ENCODE data around the gene SMC1B.
A peak's percentile ranks its signal among the peaks of the same experiment; 100 is the strongest.

The SMC1B gene

DNA sequence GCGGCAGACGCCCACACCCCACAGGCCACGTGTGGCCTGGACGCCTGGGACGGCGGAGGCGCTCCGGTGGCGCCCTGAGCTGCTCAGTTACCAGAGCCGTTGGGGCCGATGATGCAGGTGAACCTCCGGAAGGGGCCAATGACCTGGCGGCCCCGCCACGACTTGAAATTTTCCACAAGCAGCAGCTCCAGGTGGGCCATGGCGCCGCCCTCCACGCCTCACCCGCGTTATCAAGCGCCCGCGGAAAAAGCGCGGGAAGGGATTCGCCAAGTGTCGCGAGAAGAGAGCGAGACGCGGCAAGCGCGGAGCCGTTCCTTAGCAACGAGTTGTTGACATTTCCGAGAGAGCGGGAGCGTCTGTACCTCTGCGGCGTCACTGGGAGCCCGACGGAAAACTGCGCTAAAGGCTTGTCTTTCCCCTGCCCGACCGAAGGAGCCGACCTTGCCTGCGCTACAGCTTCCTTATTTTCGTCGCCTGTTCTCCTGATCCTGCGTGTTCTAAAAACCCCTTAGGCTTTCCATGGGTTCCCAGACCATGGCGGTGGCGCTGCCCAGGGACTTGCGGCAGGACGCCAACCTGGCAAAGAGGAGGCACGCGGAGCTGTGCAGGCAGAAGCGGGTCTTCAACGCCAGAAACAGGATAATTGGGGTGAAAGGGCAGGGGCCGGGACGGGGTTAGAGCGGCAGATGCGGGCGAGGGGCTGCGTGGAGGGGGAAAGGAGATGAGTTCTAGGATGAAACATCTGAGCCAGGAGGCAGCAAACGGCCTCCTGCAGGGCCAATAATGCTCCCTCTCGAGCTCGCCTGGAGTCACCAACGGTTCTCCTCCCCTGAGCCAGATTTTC lies at the start of gene SMC1B, which contains the start of gene RIBC2:
Gene SMC1B (minus strand): TSS at position 232 of the 844 bp plus-strand sequence. CDS start 32 bp downstream, at position 200.
Gene RIBC2 (plus strand): TSS at position 326 of the 844 bp plus-strand sequence. CDS start 194 bp downstream, at position 520.
- H3K27ac ChIP-seq (ENCODE audit: low read depth, low read length): no peak within 1 kb of the TSS
- no peaks in the 10 kb centered on the region for H4K20me1 ChIP-seq (ENCODE audit: low read depth, low read length)
- H3K9me2 ChIP-seq (replicated peaks; ENCODE audit: insufficient read depth, low read length): no peaks in the 10 kb centered on the region
- no peaks in the 10 kb centered on the region for H3K27me3 ChIP-seq (ENCODE audit: low read length)
- no peaks in the 10 kb centered on the region for H3F3A ChIP-seq (ENCODE audit: insufficient read depth)
- H3K36me3 ChIP-seq (ENCODE audit: low read length): no peaks in the 10 kb centered on the region
- no peaks in the 10 kb centered on the region for H3K9me3 ChIP-seq (ENCODE audit: insufficient read depth, low read length)
- no peak within 1 kb of the TSS for H2AFZ ChIP-seq (ENCODE audit: low read depth, low read length, severe bottlenecking)
- no peak within 1 kb of the TSS for H3K4me3 ChIP-seq (ENCODE audit: insufficient read depth, low read length, poor library complexity, severe bottlenecking)
- H3K9ac ChIP-seq (ENCODE audit: low read length): no peak within 1 kb of the TSS
- H3K79me2 ChIP-seq (ENCODE audit: insufficient read depth, low read length): no peaks in the 10 kb centered on the region
- no peak within 1 kb of the TSS for H3K4me2 ChIP-seq (ENCODE audit: low read depth, low read length, poor library complexity, severe bottlenecking)
- TF ChIP-seq, protein P1, sequence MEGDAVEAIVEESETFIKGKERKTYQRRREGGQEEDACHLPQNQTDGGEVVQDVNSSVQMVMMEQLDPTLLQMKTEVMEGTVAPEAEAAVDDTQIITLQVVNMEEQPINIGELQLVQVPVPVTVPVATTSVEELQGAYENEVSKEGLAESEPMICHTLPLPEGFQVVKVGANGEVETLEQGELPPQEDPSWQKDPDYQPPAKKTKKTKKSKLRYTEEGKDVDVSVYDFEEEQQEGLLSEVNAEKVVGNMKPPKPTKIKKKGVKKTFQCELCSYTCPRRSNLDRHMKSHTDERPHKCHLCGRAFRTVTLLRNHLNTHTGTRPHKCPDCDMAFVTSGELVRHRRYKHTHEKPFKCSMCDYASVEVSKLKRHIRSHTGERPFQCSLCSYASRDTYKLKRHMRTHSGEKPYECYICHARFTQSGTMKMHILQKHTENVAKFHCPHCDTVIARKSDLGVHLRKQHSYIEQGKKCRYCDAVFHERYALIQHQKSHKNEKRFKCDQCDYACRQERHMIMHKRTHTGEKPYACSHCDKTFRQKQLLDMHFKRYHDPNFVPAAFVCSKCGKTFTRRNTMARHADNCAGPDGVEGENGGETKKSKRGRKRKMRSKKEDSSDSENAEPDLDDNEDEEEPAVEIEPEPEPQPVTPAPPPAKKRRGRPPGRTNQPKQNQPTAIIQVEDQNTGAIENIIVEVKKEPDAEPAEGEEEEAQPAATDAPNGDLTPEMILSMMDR (IDR thresholded peaks at IDR 0.05; ENCODE audit: insufficient read depth, low read length, poor library complexity, severe bottlenecking): no peak
- no peak for TF ChIP-seq EZH2phosphoT487 (conservative IDR thresholded peaks at IDR 0.05; ENCODE audit: low read length)

DNA sequence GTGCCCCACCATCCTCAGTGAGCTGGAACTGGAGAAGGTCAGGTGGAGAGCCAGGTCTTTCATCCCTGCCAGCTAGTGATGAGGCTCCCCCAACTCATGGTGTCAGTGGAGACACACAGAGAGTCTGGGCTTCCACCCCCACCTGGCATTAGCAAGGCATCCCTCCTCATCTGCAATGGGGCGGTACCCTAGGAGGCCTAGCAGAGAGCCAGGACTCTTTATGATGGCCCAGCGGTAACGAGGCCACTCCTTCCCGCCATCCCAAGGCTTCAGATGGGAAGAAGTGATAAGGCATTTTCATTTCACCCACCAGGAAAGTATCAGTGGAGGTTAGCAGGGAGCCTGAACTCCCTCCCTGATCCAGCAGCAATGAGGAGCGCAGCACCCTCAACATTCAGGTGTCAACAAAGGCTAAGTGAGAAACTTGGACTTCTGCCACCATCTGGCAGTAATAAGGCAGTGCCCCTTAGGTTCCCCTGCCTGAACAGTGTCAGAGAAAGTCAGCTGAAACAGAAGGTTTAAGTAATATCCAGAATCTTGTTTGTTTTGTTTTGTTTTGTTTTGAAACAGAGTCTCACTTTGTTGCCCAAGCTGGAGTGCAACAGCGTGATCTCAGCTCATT lies 48.7 kb upstream of the SMC1B start:
- Histone ChIP-seq H3K9ac (ENCODE audit: low read length) (no peak overlapping the region), H2AFZ (ENCODE audit: low read depth, low read length, severe bottlenecking) (no peak overlapping the region), H4K20me1 (ENCODE audit: low read depth, low read length) (no peaks in the 10 kb centered on the region), H3K9me3 (ENCODE audit: insufficient read depth, low read length) (no peaks in the 10 kb centered on the region), H3K79me2 (ENCODE audit: insufficient read depth, low read length) (no peaks in the 10 kb centered on the region), H3K27ac (ENCODE audit: low read depth, low read length) (no peak overlapping the region), H3K9me2 (replicated peaks; ENCODE audit: insufficient read depth, low read length) (no peaks in the 10 kb centered on the region), H3K27me3 (ENCODE audit: low read length) (no peaks in the 10 kb centered on the region), H3K4me2 (ENCODE audit: low read depth, low read length, poor library complexity, severe bottlenecking) (no peak overlapping the region), H3K4me3 (ENCODE audit: insufficient read depth, low read length, poor library complexity, severe bottlenecking) (no peak overlapping the region), H3F3A (ENCODE audit: insufficient read depth) (no peaks in the 10 kb centered on the region), H3K36me3 (ENCODE audit: low read length) (no peaks in the 10 kb centered on the region)
- TF ChIP-seq EZH2phosphoT487 (conservative IDR thresholded peaks at IDR 0.05; ENCODE audit: low read length): no peak
- TF ChIP-seq, protein P1 (IDR thresholded peaks at IDR 0.05; ENCODE audit: insufficient read depth, low read length, poor library complexity, severe bottlenecking): peak; percentile 23

- H4K20me1 ChIP-seq (ENCODE audit: low read depth, low read length): no peaks in the 10 kb centered on the region
- no peaks in the 10 kb centered on the region for H3F3A ChIP-seq (ENCODE audit: insufficient read depth)
- TF ChIP-seq, protein P1 (IDR thresholded peaks at IDR 0.05; ENCODE audit: insufficient read depth, low read length, poor library complexity, severe bottlenecking): no peak
- TF ChIP-seq EZH2phosphoT487 (conservative IDR thresholded peaks at IDR 0.05; ENCODE audit: low read length): no peak
- no peaks in the 10 kb centered on the region for H3K36me3 ChIP-seq (ENCODE audit: low read length)
- H3K79me2 ChIP-seq (ENCODE audit: insufficient read depth, low read length): no peaks in the 10 kb centered on the region
- no peaks in the 10 kb centered on the region for H3K9me3 ChIP-seq (ENCODE audit: insufficient read depth, low read length)
- no peak overlapping the region for H3K4me3 ChIP-seq (ENCODE audit: insufficient read depth, low read length, poor library complexity, severe bottlenecking)
- H3K4me2 ChIP-seq (ENCODE audit: low read depth, low read length, poor library complexity, severe bottlenecking): no peak overlapping the region
- H3K27me3 ChIP-seq (ENCODE audit: low read length): no peaks in the 10 kb centered on the region
- H2AFZ ChIP-seq (ENCODE audit: low read depth, low read length, severe bottlenecking): no peak overlapping the region
- H3K9me2 ChIP-seq (replicated peaks; ENCODE audit: insufficient read depth, low read length): no peaks in the 10 kb centered on the region
- H3K27ac ChIP-seq (ENCODE audit: low read depth, low read length): no peak overlapping the region
- H3K9ac ChIP-seq (ENCODE audit: low read length): no peak overlapping the region
Measured at GRCh38 chr22:45460288-45461109, 47.1 kb upstream of the SMC1B start.

Data from SU-DHL-6 (cell line).